ENCODE results near the gene TCF7L2.

TCF7L2 gene

DNA sequence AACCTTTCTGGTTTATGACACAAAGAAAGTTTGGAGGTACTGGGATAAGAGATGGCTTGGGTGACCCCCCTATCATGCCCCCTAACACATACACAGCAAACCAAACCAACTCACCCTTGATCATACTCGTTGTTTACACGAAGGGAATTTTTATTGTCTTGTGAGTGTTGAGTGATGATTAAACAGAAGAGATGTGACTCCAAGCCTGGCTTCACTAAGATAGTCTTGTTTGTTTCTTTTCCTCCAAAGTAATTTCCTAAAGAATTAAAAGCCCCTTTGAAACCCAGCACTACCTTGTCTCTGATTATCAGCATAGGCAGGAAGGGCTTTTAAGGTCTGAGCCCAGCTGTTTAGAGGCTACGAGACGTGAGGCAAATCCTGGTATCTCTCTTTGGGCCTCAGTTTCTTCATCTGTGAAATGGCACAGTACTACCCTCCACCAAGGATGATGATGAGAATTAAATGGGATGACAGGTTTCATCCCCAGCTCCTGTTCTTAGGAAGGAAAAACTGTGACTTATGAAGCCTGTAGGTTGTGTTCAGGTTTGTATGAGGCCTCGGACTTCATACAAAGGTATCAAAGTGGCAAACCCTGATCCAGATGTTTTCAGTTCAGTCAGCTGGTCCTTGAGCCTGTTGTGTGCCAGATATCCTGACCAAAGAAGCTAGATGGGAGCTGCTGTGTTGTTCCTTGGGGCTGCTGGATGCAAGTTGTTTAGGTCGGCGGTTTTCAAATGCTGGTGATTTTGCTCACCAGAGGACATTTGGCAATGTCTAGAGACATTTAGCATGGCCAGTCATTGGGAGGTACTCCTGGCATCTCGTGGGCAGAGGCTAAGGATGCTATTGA lies 51.8 kb downstream of the TCF7L2 start:
- Histone ChIP-seq H3K4me3 (replicated peaks; ENCODE audit: insufficient read depth, low read length) (no peak overlapping the region), H3K27ac (replicated peaks) (no peak overlapping the region), H3K27me3 (ENCODE audit: insufficient read depth, poor library complexity, severe bottlenecking) (no peaks in the 10 kb centered on the region)
- no peak for DNase-seq (ENCODE audit: low read depth in 1 of 2, low spot score in 1 of 2)
- TF ChIP-seq, protein P1, sequence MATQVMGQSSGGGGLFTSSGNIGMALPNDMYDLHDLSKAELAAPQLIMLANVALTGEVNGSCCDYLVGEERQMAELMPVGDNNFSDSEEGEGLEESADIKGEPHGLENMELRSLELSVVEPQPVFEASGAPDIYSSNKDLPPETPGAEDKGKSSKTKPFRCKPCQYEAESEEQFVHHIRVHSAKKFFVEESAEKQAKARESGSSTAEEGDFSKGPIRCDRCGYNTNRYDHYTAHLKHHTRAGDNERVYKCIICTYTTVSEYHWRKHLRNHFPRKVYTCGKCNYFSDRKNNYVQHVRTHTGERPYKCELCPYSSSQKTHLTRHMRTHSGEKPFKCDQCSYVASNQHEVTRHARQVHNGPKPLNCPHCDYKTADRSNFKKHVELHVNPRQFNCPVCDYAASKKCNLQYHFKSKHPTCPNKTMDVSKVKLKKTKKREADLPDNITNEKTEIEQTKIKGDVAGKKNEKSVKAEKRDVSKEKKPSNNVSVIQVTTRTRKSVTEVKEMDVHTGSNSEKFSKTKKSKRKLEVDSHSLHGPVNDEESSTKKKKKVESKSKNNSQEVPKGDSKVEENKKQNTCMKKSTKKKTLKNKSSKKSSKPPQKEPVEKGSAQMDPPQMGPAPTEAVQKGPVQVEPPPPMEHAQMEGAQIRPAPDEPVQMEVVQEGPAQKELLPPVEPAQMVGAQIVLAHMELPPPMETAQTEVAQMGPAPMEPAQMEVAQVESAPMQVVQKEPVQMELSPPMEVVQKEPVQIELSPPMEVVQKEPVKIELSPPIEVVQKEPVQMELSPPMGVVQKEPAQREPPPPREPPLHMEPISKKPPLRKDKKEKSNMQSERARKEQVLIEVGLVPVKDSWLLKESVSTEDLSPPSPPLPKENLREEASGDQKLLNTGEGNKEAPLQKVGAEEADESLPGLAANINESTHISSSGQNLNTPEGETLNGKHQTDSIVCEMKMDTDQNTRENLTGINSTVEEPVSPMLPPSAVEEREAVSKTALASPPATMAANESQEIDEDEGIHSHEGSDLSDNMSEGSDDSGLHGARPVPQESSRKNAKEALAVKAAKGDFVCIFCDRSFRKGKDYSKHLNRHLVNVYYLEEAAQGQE (IDR thresholded peaks at IDR 0.05; ENCODE audit: insufficient replicate concordance, low read depth): no peak
- no peak for TF ChIP-seq POLR2AphosphoS5 (IDR thresholded peaks at IDR 0.05; ENCODE audit: low read depth)
- TF ChIP-seq, protein P2, sequence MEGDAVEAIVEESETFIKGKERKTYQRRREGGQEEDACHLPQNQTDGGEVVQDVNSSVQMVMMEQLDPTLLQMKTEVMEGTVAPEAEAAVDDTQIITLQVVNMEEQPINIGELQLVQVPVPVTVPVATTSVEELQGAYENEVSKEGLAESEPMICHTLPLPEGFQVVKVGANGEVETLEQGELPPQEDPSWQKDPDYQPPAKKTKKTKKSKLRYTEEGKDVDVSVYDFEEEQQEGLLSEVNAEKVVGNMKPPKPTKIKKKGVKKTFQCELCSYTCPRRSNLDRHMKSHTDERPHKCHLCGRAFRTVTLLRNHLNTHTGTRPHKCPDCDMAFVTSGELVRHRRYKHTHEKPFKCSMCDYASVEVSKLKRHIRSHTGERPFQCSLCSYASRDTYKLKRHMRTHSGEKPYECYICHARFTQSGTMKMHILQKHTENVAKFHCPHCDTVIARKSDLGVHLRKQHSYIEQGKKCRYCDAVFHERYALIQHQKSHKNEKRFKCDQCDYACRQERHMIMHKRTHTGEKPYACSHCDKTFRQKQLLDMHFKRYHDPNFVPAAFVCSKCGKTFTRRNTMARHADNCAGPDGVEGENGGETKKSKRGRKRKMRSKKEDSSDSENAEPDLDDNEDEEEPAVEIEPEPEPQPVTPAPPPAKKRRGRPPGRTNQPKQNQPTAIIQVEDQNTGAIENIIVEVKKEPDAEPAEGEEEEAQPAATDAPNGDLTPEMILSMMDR (IDR thresholded peaks at IDR 0.05; ENCODE audit: insufficient read depth, low read length): no peak
- TF ChIP-seq GABPA (IDR thresholded peaks at IDR 0.05; ENCODE audit: low read depth): no peak

DNA sequence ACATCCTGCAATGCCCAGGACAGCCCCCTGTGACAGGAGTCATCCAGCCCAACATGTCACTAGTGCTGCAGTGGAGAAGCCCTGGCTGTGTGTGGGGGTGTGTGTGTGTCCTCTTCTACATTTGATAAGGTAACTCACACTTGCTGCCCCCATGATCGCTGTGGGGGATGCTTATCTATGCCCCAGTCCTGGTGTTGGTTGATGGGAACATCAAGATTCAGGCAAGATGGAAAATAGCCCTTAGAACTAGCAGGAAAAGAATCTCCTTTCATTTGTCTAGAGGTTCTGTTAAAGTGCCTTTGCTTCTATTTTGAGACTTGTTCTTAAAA lies 52.4 kb downstream of the TCF7L2 start:
- no peak for DNase-seq (ENCODE audit: low read depth in 1 of 2, low spot score in 1 of 2)
- TF ChIP-seq, protein P1 (IDR thresholded peaks at IDR 0.05; ENCODE audit: insufficient replicate concordance, low read depth): no peak
- TF ChIP-seq GABPA (IDR thresholded peaks at IDR 0.05; ENCODE audit: low read depth): no peak
- TF ChIP-seq POLR2AphosphoS5 (IDR thresholded peaks at IDR 0.05; ENCODE audit: low read depth): no peak
- TF ChIP-seq, protein P2 (IDR thresholded peaks at IDR 0.05; ENCODE audit: insufficient read depth, low read length): no peak
- TF ChIP-seq SPI1 (IDR thresholded peaks at IDR 0.05; ENCODE audit: borderline replicate concordance, low read depth): no peak
- H3K27ac ChIP-seq (replicated peaks): no peak overlapping the region
- H3K27me3 ChIP-seq (ENCODE audit: insufficient read depth, poor library complexity, severe bottlenecking): no peaks in the 10 kb centered on the region
- no peak overlapping the region for H3K4me3 ChIP-seq (replicated peaks; ENCODE audit: insufficient read depth, low read length)

DNA sequence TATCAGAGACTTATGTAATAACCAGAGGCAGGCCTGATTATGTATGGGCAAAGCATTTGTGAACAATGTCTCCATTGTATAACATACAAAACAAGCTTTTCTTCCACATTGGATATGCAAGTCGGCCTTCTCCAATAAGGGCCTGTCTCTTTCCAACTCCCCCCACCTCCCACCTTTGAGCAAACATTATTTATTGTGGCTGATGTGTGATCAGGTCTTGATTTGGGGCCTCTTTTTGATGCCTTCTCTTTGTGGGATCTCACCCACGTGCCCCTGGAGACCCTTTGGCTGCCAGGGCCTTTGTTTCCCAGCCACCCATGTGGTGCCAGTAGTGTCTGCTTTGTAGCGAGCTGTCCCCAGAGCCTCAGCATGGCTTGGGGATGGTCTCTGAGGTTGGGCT lies 53.0 kb downstream of the TCF7L2 start:
- TF ChIP-seq, protein P1 (IDR thresholded peaks at IDR 0.05; ENCODE audit: insufficient replicate concordance, low read depth): no peak
- H3K27me3 ChIP-seq (ENCODE audit: insufficient read depth, poor library complexity, severe bottlenecking): no peaks in the 10 kb centered on the region
- H3K4me3 ChIP-seq (replicated peaks; ENCODE audit: insufficient read depth, low read length): no peak overlapping the region
- DNase-seq (ENCODE audit: low read depth in 1 of 2, low spot score in 1 of 2): no peak
- H3K27ac ChIP-seq (replicated peaks): no peak overlapping the region
